Kidney glomerular epithelial cell (primary cell): Measurements from ENCODE around the gene TENT4A.

Source experiments
- DNase-seq: peaks from one replicate; lab custom pipeline; 2025; lab: John Stamatoyannopoulos, UW

The TENT4A gene

GRCh38 chr5:6700685-6701355 is 12.4 kb upstream of the TENT4A start:
- DNase-seq, result no peak

DNA sequence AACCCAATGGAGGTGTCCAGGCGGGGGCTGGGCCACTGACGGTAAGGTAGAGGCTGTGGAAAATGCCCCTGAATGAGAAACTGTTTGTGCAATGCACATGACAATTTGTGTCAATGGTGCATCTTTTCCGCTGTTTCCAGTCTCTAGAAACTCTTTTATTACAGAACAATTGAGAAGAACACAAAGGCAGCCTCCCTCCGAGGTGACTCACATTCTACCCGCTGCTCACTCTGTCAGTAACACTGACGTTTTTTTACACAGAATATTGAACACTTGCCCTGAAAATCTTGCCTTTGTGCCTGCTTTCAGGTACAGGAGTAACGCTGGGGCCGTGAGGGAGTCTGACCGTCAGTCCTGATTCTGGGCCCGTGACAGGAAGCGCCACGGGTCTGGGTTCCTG is 11.7 kb upstream of the TENT4A start:
- DNase-seq, result no peak

GRCh38 chr5:6702633-6703032 is 10.6 kb upstream of the TENT4A start:
- DNase-seq, result no peak

DNA sequence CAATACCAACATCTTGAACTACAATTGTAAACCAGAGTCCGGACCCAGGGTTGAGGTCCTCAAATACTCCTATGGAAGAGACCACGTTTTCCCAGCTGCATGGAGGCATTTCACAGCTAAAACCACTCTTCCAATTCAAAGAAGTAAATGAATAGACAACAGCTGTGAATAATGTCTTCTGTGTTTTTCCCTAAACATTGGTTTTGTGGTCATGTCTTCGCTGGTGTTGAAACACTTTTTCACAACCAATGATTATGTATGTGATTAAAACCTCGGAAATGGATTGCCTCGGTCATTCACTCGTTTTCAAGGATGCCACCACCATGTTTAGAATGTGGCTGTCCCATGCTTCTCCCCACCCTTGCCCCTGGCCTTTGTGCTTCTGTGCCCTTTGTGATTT is 9.4 kb upstream of the TENT4A start:
- no peak for DNase-seq

GRCh38 chr5:6704361-6704851 is 8.8 kb upstream of the TENT4A start:
- peak; percentile 70 for DNase-seq

GRCh38 chr5:6705088-6705487 is 8.1 kb upstream of the TENT4A start:
- no peak for DNase-seq

DNA sequence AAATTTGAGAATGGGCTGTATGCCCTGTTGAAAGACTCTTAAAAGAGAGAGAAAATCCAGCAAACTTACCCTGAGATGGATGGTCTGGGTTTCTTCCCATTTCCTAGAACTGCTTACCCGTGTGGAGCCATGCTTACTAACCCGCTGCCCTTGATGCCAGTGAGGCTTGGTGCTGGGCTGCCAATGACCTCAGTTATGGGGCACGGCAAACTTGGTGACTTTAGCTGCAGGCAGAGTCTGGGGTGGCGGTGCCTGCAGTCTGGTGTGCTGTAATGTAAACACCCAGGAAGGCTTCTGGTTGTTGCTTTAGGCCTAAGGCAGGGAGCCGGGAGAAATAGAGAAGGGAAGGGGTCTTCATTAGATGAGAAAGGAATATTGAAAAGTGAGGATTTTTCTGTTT is 7.3 kb upstream of the TENT4A start:
- DNase-seq, result no peak

GRCh38 chr5:6707852-6708251 is 5.4 kb upstream of the TENT4A start:
- DNase-seq, result no peak

- DNase-seq, result no peak
These were observed 4.4 kb upstream of the TENT4A start for GRCh38 chr5:6708814-6709213.

DNA sequence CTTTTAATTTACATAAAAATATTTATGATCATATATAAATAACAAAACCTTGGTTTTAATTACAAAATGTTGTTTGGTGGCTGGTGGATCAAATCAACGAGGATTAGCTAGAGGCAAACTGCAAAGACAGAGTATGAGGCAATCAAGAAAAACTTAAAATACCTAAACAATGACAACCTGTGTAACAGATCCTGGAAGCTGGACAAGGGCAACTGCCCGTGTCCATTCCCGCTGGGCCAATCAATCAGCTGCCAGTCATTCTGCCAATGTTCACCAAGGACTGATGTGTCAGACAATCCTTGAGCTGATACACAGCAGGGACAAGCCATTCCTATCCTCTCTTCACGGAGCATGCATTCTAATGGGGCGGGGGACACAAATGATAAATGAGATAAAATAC is 3.2 kb upstream of the TENT4A start:
- peak; percentile 53 for DNase-seq

GRCh38 chr5:6710551-6711318 is 2.5 kb upstream of the TENT4A start:
- DNase-seq, result no peak

GRCh38 chr5:6711409-6712141 is 1.7 kb upstream of the TENT4A start:
- peak; percentile 21 for DNase-seq

- no peak for DNase-seq
These were observed 1.1 kb upstream of the TENT4A start for GRCh38 chr5:6712142-6712576.

DNA sequence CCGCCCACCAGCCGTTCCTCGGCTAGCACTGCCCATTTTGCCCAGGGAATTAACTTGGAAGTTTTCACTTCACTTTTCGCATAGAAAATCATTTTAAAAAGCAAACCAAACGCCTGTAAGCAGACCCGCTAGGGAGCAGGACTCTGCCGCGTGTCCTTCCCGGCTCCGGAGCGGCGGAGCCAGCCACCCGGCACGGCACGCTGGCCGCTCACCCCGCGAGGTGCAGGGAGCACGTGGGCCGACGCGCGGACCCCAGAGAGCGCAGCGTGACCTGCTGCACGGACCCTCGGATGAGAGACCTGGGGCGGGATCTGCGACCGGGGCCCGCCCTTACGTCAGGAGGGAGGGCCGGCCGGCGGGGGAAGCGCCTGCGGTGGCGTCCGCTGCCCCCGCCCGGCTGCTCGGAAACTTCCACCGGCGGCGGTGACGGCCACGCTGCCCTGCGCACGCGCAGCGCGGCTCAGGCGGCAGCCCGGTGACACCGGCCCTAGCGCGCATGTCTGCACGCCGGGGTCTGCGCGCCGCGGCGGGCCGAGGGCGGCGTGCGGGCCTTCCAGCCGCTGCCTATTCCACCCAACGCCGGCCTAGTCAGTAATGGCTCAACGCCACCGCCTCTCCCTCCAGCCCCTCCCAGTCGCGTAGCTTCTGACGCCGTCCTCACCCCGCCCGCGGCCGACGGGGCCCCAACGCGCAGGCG is 507 bp upstream of the TENT4A start:
- peak; percentile 94 for DNase-seq

GRCh38 chr5:6714226-6715041 is 1.2 kb downstream of the TENT4A start:
- DNase-seq, result no peak

- DNase-seq, result no peak
These were observed 2.0 kb downstream of the TENT4A start for GRCh38 chr5:6715271-6715670.

DNA sequence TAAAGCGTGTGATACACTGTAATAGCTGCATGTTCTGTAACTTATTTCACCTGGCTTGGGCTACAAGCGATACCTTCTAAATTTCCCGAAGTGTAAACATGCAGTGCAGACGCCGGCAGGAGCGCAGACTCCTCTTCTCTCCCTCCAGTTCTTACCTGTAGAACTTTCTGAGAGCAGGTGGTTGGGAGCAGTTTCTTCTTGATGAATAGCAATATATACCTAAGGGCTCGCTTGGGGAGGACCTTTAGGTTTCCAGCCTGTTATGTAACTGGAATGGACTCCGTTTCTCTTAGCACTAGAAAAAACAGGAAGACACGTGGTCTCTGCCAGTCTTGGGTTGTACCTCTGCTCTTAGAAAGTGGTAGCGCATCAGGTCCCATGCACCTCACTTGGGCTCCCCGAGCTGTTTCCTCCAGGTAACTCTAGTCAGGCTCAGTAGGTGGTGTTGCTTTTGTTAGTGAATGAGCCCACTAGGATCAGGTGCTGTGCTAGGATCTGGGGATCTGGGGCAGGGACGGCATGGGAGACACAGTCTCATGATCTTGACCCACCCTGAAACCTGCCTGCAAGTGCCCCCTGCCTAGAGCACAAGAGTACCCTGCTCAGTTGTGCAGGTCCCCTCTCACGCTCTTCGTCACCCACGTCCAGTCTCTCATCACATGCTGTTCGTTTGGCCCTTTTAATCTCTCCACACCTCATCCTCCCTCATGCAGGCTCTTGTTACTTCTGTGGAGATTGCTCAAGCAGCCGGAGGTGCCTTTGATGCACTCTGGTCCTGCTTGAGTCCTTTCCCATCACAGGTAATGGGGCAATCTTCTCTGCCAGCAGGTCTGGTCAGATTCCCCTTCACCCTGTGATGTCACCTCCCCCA is 2.8 kb downstream of the TENT4A start:
- no peak for DNase-seq

DNA sequence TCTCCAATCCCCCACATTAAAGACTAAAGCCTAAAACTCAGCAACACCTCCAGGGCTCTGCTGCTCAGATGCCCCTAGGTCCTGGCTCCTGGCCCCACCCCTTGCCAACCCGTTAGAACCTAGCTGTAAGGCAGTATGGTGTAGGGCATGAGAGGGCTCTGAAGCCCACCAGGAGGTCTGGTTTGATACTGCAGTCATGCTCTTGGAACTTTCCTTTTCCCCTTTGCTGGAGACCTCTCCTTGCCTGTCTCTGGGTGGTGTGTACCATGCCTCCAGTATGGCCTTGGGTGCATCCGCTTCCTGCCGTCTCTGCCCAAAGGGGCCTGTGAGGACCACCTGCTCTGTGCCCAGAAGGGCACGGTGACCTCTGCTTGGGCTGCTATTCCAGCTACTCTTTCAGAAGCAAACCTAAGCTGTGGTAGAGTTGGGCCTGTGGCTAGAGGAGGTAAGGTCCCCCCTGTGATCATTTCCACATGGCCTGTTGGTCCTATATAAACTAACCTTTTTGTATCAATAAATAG is 3.5 kb downstream of the TENT4A start:
- DNase-seq, result no peak

GRCh38 chr5:6717247-6717646 is 4.0 kb downstream of the TENT4A start:
- no peak for DNase-seq

- DNase-seq, result no peak
These were observed 4.5 kb downstream of the TENT4A start for GRCh38 chr5:6717687-6718086.
